Panc1 (cell line): ENCODE data around the gene TUBB1. TPM values are rescaled to one million over a fixed set of nuclear protein-coding genes. Genes with fewer than 3 reads are reported as not detected.

ENCODE experiments used
- ATAC-seq: fragments of 200-7000 bp; cut with Tn5 transposase; 2 replicates; pipeline ENCODE4 v1.9.1; 2020; ENCODE audit warnings: mild to moderate bottlenecking, moderate library complexity
- BruUV-seq: library from RNA; stranded (reverse); fragments of 400-500 nt; replicated peaks from 2 replicates; lab custom pipeline; 2021; lab: Mats Ljungman, UMichigan
- CTCF ChIA-PET: fragments of 300-600 bp; sonication (Branson Sonifier 250); formaldehyde crosslinking; loops from one replicate; lab custom pipeline; 2022; ENCODE audit warnings: antibody characterized with exemption; lab: Charles Lee
- POLR2A ChIA-PET: fragments of 300-600 bp; sonication (Branson Sonifier 250); formaldehyde crosslinking; loops from one replicate; lab custom pipeline; 2022; ENCODE audit warnings: antibody characterized with exemption; lab: Charles Lee
- DNase-seq: peaks from one replicate; pipeline ENCODE4 v3.0.0-alpha.2; 2010; ENCODE audit warnings: low read depth, low spot score
- H3K27ac ChIP-seq: 2 replicates; pipeline ENCODE4 v1.5.1; 2011; ENCODE audit warnings: mild to moderate bottlenecking, low read length, inconsistent platforms
- H3K27me3 ChIP-seq: fragments of 200-500 bp; sonication (Bioruptor generic); 2 replicates; pipeline ENCODE4 v1.6.0; 2014; ENCODE audit warnings: low read length, inconsistent platforms; ENCODE audit not compliant: control insufficient read depth, insufficient read depth
- H3K36me3 ChIP-seq: fragments of 200-500 bp; sonication (Bioruptor generic); 2 replicates; pipeline ENCODE4 v1.5.1; 2014; ENCODE audit warnings: inconsistent platforms, mild to moderate bottlenecking, low read length, moderate library complexity; ENCODE audit not compliant: control insufficient read depth, insufficient read depth
- H3K4me1 ChIP-seq: 2 replicates; pipeline ENCODE4 v1.5.1; 2011; ENCODE audit warnings: inconsistent platforms, mild to moderate bottlenecking, low read length, moderate library complexity; ENCODE audit not compliant: control insufficient read depth, insufficient read depth
- H3K4me3 ChIP-seq, 2 experiments: 2 replicates each; pipeline ENCODE4 v1.5.1; 2011 to 2012; ENCODE audit warnings: low read depth in 2 of 2, low read length in 2 of 2, mild to moderate bottlenecking in 2 of 2, inconsistent platforms in 1 of 2, moderate library complexity in 1 of 2
- H3K9me3 ChIP-seq: fragments of 200-500 bp; sonication (Bioruptor generic); 2 replicates; pipeline ENCODE4 v1.5.1; 2014; ENCODE audit warnings: low read depth, mild to moderate bottlenecking, inconsistent platforms, low read length, moderate library complexity; ENCODE audit not compliant: control insufficient read depth, insufficient read depth
- POLR2AphosphoS5 ChIP-seq: IDR thresholded peaks from 2 replicates; pipeline ENCODE4 v1.6.1; 2012; ENCODE audit warnings: mild to moderate bottlenecking, low read depth, low read length, moderate library complexity
- SIN3A ChIP-seq: IDR thresholded peaks from 2 replicates; pipeline ENCODE4 v1.6.1; 2012; ENCODE audit warnings: low read depth, mild to moderate bottlenecking, low read length, moderate library complexity, borderline replicate concordance; ENCODE audit not compliant: insufficient read depth
- TCF7L2 ChIP-seq: IDR thresholded peaks from 2 replicates; pipeline ENCODE4 v1.6.1; 2011; ENCODE audit warnings: mild to moderate bottlenecking, low read depth, low read length, inconsistent platforms
- in situ Hi-C: cut with HindIII; loops from 2 replicates; pipeline ENCODE4 v1.10.0; 2016; ENCODE audit warnings: low sequenced_read_pairs, low pct_unique_long_range_greater_than_20kb
- intact Hi-C: fragments of 100-400 bp; cut with micrococcal nuclease; formaldehyde crosslinking; loops from one replicate; pipeline ENCODE4 v1.10.0; 2022; ENCODE audit not compliant: unreplicated experiment
- total RNA-seq: library from RNA; stranded (reverse); gene quantifications from one replicate; pipeline ENCODE4 v1.2.1, GENCODE V29; 2021; ENCODE audit not compliant: unreplicated experiment
- TF ChIP-seq, protein P1 (sequence below): fragments of 450-650 bp; IDR thresholded peaks from 2 replicates; pipeline ENCODE4 v1.5.1; 2017; ENCODE audit warnings: mild to moderate bottlenecking
- TF ChIP-seq, protein P2 (sequence below), 2 experiments: IDR thresholded peaks; 2 replicates each; pipeline ENCODE4 v1.6.1; 2011 to 2012; ENCODE audit warnings: low read depth in 2 of 2, control low read depth in 1 of 2, low read length in 1 of 2, mild to moderate bottlenecking in 1 of 2, moderate library complexity in 1 of 2; ENCODE audit not compliant: insufficient read depth in 1 of 2

TUBB1 gene
- total RNA-seq, 1 experiment from 2014 or later: not detected

DNA sequence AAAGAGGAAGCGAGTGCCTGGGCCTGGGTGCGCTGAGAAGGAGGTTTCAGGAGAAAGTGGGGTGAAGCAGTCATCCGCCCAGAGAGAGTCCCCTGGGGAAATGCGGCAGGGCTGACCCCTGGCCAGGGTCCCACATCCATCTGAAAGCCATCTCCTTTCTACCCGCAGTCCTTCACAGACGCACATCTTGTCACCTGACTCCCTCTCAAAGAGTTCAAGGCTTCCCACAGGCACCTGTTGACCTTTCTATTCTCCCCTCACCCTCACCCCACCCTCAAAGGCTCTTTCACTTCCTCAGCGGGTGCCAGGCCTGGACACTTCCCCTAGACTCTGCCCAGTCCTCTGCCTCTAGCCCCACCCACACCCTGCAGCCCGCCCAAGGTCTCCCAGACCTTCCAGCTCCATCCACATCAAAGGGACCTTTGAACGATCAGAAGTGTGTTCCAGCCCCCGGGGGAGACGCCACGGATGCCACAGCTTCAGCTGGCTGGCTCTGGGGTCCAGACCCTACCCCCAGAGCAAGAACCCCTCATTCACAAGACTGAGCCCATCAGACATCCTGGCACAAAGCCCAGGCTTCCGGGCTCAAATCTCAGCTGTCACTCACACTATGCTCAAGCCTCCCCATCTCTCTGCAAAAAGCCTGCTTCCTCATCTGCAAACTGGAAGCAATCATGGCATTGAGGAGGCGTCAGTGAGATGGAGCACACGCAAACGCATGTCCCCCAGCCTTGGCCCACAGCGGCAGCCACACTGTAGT is 14.3 kb upstream of the TUBB1 start:
- TF ChIP-seq, protein P1, sequence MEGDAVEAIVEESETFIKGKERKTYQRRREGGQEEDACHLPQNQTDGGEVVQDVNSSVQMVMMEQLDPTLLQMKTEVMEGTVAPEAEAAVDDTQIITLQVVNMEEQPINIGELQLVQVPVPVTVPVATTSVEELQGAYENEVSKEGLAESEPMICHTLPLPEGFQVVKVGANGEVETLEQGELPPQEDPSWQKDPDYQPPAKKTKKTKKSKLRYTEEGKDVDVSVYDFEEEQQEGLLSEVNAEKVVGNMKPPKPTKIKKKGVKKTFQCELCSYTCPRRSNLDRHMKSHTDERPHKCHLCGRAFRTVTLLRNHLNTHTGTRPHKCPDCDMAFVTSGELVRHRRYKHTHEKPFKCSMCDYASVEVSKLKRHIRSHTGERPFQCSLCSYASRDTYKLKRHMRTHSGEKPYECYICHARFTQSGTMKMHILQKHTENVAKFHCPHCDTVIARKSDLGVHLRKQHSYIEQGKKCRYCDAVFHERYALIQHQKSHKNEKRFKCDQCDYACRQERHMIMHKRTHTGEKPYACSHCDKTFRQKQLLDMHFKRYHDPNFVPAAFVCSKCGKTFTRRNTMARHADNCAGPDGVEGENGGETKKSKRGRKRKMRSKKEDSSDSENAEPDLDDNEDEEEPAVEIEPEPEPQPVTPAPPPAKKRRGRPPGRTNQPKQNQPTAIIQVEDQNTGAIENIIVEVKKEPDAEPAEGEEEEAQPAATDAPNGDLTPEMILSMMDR: no peak
- no peak for TF ChIP-seq SIN3A
- TF ChIP-seq, protein P2, sequence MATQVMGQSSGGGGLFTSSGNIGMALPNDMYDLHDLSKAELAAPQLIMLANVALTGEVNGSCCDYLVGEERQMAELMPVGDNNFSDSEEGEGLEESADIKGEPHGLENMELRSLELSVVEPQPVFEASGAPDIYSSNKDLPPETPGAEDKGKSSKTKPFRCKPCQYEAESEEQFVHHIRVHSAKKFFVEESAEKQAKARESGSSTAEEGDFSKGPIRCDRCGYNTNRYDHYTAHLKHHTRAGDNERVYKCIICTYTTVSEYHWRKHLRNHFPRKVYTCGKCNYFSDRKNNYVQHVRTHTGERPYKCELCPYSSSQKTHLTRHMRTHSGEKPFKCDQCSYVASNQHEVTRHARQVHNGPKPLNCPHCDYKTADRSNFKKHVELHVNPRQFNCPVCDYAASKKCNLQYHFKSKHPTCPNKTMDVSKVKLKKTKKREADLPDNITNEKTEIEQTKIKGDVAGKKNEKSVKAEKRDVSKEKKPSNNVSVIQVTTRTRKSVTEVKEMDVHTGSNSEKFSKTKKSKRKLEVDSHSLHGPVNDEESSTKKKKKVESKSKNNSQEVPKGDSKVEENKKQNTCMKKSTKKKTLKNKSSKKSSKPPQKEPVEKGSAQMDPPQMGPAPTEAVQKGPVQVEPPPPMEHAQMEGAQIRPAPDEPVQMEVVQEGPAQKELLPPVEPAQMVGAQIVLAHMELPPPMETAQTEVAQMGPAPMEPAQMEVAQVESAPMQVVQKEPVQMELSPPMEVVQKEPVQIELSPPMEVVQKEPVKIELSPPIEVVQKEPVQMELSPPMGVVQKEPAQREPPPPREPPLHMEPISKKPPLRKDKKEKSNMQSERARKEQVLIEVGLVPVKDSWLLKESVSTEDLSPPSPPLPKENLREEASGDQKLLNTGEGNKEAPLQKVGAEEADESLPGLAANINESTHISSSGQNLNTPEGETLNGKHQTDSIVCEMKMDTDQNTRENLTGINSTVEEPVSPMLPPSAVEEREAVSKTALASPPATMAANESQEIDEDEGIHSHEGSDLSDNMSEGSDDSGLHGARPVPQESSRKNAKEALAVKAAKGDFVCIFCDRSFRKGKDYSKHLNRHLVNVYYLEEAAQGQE (IDR thresholded peaks at IDR 0.05; ENCODE audit: insufficient read depth in 1 of 2, low read depth in 2 of 2, low read length in 1 of 2): no peak
- TF ChIP-seq POLR2AphosphoS5: no peak
- no peak for TF ChIP-seq TCF7L2
- H3K27me3 ChIP-seq: no peaks in the 10 kb centered on the region
- ChIA-PET POLR2A (no interaction called here), CTCF (no interaction called here)
- ATAC-seq (no peak), DNase-seq (no peak)
- in situ Hi-C loops (no loop called here), intact Hi-C loops (no loop called here)
- no peaks in the 10 kb centered on the region for H3K9me3 ChIP-seq
- no TSS peak for BruUV-seq
- peaks cover 13% of the 10 kb centered on the region for H3K4me1 ChIP-seq
- H3K27ac ChIP-seq: no peak overlapping the region
- no peak overlapping the region for H3K4me3 ChIP-seq
- no peaks in the 10 kb centered on the region for H3K36me3 ChIP-seq

DNA sequence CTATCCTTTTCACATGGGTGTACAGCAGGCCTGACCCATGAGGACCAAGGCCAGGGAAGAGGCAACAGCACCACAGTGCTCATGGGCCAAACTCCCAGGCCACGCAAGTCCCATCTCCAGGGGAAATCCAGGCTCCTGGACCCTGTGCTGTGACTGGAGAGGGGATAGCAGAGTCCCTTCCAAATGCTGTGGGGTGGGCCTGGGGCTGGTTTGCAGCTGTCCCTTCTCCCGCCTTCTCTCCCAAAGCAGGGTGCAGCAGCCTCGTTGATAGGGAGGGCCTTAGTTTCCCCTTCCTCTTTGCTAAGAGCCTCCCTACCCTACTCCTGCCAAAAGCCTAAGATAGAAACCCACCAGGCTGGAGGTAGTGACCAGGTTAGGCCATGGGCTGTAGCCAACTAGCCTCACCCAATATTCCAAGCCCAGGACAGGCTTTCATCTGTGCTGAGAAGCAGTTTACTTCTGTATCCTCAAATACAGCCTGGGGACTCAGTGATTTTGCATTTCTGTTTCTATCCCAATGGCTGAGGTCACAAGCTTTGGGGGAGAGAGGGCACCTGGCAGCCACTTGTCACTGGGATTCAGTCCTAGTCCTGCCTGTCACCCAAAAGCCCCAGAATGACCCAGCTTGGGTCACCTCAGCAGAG is 13.6 kb upstream of the TUBB1 start:
- TF ChIP-seq SIN3A: no peak
- TF ChIP-seq, protein P1: no peak
- TF ChIP-seq TCF7L2: no peak
- no peak for TF ChIP-seq POLR2AphosphoS5
- TF ChIP-seq, protein P2 (IDR thresholded peaks at IDR 0.05; ENCODE audit: insufficient read depth in 1 of 2, low read depth in 2 of 2, low read length in 1 of 2): no peak
- Histone ChIP-seq H3K4me3 (peak overlapping the region; percentile 58 to 73), H3K9me3 (no peaks in the 10 kb centered on the region), H3K27me3 (no peaks in the 10 kb centered on the region), H3K4me1 (peaks cover 13% of the 10 kb centered on the region), H3K36me3 (no peaks in the 10 kb centered on the region), H3K27ac (peak overlapping the region; percentile 86)
- intact Hi-C loops: no loop called here
- POLR2A ChIA-PET: no interaction called here
- no peak for DNase-seq
- in situ Hi-C loops: no loop called here
- ATAC-seq: no peak
- BruUV-seq: no TSS peak
- CTCF ChIA-PET: no interaction called here
